HG02610 (cell line): ENCODE measurements around the gene ZYG11A.

Experiments
- ATAC-seq: cut with Tn5 transposase; IDR thresholded peaks from one replicate; pipeline ENCODE4 v1.9.1; 2021; ENCODE audit warnings: mild to moderate bottlenecking, moderate library complexity; ENCODE audit not compliant: unreplicated experiment

ZYG11A gene

DNA sequence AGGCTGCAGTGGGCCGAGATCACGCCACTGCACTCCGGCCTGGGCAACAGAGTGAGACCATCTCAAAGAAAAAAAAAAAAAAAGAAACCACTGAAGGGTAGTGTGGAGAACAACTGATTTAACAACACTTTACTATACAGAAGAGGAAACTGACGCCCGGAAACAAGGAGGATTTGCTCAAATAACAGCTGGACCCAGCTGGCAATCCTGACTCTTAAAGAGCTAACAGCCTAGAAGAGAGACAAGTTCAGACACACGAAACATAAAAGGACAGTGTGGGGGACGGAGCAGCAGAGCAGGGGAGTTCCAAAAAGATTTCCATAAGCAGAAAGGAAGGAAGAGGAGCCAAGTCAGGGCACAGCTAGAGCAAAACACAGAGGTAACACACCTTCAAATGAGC, 74.6 kb downstream of the ZYG11A start:
- ATAC-seq: no peak

DNA sequence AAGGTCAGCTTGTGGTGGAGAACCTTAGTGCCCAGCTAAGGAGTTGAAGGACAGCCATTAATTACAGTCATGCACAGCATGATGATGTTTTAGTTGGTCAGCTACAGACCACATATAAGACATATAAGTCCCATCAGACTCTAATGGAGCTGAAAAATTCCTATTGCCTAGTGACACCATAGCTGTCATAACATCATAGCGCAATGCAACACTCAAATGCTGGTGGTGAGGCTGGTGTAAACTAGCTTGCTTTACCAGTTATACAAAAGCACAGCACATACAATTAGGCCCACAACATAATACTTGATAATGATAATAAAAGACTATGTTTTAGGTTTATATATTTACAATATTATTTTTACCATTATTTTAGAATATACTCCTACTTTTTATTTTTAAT, 75.0 kb downstream of the ZYG11A start:
- ATAC-seq: no peak

DNA sequence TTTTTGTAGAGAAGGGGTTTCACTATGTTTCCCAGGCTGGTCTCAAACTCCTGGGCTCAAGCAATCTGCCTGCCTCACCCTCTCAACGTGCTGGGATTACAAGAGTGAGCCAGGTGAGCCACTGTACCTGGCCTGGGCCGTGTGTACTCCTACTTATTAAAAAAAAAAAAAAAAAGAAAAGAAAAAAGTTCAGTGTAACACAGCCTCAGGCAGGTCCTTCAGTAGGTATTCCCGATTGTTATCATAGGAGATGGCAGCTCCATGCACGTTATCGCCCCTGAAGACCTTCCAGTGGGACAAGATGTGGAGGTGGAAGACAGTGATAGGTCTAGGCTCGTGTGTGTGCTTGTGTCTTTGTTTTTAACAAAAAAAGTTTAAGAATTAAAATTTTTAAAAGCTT, 75.6 kb downstream of the ZYG11A start:
- no peak for ATAC-seq

DNA sequence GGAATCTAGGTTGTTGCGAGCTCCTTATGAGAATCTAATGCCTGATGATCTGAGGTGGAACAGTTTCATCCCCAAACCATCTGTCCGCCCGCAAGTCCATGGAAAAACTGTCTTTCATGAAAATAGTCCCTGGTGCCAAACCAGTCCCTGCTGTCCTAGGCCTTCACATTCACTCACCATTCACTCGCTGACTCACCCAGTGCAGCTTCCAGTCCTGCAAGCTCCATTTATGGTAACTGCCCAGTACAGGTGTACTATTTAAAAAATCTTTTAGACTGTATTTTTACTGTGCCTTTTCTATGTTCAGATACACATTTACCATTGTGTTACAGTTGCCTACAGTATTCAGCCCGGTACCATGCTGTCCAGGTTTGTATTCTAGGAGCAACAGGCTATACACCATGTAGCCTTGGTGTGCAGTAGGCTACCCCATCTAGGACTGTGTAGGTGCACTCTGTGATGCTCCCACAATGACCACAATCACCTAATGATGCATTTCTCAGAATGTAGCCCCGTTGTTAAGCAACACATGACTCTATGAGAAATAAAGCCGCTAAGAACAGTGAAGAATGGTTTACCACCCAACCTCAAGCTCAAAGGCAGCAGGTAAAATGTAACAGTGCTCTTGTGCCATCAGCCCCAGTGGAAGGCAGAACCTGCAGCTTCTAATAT, 76.6 kb downstream of the ZYG11A start:
- ATAC-seq: no peak

DNA sequence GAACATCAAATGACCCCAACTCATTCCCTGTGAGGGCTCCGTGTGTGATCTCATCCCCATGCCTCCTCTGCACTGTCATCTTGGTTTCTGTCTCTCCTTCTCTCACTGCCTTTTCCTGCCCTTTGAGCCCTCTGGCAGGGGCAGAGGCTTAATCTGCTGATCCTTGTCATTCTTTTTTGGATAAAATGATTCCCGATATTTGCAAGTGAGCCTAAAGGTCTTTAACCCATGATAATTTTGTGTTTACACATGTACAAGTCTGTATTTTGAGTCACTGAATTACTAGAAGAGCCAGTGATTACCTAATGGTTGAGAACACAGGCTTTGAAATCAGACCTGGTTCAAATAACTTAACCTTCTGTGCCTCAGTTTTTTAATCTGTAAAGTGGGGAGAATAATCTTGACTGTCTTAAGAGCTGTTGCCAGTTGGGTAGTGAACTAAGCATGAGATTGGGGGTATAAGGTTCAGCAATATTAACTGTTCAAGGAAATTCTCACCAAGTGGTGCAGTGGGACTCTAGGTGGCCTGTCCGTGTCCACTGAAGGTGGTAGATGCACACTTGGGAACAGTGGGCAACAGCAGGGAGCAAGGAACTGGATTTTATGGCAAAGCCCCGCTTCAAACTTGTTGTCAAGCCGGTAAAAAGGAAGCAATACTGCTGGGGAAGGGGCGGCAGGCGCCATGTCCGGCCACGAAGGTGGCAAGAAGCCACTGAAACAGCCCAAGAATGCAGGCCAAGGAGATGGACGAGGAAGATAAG, 77.3 kb downstream of the ZYG11A start:
- no peak for ATAC-seq

DNA sequence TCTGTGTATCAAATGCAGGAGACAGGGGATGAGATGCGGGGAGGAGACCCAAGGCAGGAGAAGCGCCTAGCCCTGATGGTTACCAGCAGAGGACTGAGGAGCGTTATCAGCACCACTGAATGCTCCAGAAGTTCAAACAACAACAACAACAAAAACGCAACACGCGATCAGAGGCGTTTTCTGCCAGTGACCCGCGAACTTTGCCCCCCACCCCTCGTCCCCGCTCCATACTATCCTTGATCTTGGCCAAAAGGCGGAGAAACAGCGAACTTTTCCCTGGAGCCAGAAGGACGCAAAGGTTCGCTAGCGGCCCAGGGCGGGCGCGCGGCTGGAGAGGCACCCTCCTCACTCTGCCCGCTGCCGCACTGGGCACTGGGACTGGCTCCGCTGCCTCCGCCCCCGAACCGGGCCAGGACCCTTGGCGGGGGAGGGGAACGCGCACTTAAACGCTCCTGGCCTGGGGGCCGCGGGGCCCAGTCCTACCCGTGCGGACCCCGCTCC, 78.3 kb downstream of the ZYG11A start:
- no peak for ATAC-seq

DNA sequence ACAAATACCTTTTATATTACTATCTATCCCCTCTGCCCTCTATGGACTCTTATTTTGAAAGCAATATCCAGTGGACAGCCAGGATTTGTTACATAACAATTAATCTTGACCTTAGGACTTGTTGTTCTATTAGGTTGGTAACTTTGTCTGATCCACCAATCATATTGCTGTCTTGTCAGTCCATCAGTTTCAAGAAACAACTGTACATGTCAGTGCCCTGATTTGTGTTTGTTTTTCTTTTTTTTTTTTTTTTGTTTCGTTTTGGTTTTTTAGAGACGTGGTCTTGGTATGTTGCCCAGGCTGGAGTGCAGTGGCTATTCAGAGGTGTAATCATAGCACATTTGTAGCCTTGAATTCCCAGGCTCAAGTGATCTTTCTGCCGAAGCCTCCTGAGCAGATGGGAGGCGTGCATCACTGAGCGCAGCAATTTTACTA, 83.0 kb downstream of the ZYG11A start:
- no peak for ATAC-seq

DNA sequence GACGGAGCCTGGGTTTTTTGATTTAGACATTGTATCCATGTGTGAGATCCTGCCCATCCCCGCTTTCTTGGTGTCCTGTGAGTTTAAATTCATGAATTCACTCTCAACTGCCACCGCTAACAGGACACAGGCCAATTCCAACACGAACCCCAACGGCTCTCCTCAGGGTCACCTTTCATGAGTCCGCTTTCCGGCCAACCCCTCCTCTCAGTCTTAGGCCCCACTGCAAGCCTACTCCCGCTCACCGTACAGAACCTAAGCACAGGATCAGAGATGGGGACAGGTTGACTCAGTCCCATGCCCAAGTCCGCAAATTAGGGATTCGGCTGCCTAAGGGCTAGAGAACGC, 84.3 kb downstream of the ZYG11A start:
- peak; percentile 25 for ATAC-seq

DNA sequence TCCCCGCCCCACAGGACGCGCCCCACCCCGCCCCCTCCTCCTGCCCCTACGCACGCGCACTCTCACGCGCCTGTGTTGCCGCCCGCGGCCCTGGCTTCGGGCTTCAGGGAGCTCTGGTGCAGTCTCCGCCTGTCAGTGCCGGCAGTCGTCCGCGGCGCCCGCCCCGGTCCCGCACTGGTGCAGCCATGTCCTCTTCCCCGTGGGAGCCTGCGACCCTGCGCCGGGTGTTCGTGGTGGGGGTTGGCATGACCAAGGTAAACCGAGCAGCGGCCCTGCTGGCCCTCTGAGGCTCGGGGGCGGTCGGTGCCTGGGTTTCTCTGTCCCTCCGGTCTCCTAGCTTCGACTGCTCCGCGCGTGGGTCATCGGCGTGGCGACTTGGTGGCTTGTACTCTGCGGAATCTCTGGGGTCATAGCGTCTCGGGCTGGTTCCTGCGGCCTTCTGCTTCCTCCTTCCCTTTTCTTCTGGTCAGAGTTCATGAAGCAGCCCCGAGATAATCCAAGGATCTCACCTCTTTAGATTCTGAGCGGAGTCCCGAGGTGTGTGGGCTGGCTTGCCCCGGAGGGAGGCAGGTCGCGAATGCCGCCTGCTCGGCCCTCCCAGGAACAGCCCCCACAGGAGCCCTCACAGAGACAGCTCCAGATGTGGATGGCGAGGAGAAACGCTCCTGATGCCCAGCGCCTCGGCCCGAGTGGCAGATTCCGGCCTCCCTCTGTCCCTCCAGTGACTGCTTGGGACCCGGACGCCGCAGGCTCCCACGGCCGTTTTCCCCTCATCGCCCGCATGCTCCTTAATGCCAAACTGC, 84.9 kb downstream of the ZYG11A start, which contains the start of gene SCP2:
SCP2 (plus strand) TSS at position 65 of the 803 bp plus-strand sequence; CDS start at position 186, 121 bp downstream.
- ATAC-seq: peak; percentile 72

DNA sequence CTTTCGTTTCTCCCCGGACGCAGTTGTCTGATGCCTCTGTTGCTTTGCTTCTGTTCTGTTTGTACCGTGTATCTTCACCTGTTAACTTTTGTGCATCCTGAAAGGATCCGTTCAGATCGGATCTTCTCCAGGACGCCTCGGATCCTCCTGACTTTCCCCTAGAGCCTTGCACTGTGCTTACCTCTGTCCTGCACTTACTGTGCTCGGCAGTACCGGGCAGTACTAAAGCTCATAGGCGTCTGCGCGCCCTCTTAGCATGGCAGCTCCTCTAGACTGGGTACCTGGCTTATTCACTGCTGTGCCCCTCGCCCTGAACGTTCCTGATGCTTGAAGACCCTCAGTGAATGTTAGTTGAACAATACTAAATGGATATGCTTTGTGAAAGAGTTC, 85.5 kb downstream of the ZYG11A start:
- ATAC-seq: no peak

DNA sequence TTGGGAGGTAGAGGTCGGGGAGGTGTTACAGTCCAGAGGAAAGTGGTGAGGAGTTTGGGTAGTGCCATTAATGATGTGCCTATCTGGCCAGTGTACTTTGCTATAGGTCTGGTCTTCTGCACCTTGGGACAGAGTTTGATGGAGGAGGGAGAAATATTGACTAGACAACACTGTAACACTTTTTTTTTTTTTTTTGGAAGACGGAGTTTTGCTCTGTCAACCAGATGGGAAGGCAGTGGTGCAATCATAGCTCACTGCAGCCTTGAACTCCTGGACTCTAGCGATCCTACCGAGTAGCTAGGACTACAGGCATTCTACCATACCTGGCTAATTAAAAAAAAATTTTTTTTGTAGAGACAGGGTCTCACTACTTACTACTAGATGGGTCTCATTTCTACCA, 86.5 kb downstream of the ZYG11A start:
- no peak for ATAC-seq

DNA sequence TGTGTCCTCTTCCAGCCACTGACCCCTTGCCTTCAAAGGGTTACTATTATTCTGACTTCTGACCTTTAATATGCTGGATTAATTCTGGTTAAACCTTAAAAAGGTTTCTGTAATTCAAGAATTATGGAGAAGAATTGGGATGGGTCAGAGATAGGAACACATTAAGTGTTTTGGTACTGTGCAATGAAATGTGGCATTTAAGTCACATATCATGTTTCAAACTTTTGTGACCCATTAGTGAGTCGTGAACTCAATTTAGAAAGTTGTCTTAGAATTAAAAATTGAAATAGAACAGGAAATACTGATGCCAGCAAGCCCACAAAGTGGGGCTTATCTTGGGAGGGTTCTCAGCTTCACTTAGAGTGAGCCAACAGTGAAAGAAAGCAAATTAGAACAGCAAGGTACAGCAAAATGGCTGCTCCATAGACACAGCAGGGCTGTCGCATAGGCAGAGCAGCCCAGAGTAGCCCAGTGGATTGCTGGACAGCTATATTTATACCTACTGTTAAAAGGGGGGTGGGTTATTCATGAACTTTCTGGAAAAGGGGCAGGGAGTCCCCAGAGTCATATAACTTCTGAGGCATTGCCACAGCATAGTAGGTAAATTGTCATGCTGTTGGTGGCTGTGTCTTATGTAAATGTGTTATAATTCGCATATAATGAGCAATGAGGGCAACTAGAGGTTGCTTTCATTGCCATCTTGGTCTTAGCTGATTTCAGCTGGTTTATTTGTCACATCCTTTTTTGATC, 95.0 kb downstream of the ZYG11A start:
- ATAC-seq: no peak

DNA sequence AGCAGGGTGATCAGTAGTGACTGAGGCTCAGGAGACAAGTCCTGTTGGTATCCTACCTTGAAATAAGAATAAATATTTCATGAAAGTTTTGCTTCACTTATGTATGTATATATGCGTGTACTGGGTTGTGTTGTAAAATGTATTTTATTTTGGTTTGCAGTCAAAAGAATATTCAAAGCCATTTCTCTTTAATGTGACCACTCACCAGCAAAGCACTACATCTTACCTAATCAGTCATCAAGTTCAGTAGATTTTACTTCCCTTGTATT, 95.6 kb downstream of the ZYG11A start:
- no peak for ATAC-seq

DNA sequence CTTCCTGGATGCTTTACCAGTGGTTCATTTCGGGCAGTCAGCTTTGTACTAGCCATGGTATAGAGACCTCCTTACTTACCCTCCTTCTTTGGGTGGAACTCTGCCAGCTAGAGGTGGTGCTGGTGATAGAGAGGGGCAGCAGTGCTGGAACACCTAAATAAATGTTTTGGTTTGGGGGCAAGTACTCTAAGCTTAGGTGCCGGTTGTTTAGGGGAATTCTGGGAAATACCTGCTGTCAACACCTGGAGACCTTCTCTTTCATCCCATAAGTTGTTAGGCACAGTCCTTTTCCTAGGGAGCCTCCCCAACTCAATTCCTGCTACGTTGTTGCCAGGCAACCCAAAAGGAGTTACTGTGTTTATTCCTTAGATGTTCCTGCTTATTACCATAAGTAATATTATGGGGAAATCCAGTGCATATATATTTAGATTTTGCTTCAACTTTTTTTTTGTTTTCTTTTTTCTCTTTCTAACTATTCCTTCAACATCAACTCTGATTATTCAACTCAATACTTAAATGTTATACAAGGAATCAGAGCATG, 101.4 kb downstream of the ZYG11A start:
- no peak for ATAC-seq

DNA sequence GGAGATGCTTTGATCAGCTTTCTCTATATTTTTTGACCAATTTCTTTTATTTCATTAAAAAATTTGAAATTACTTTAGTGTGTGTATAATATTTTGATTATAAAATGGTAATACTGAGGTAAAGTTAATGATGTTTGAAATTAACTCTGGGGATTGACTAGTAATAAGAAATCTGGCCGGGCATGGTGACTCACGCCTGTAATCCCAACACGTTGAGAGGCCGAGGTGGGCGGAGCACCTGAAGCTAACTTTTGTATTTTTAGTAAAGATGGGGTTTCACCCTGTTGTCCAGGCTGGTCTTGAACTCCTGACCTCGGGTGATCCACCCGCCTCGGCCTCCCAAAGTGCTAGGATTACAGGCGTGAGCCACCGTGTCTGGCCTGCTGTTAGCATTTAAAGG, 102.0 kb downstream of the ZYG11A start:
- no peak for ATAC-seq
